Hepatocyte (in vitro differentiated cells): ENCODE results near the gene KCTD19. TPM values are rescaled to one million over a fixed set of nuclear protein-coding genes. Genes with fewer than 3 reads are reported as not detected.
"Not testable (repeated sequence)": the region's sequence is repeated elsewhere in the genome, so short reads cannot be mapped to it uniquely, and the experiment has no call there.

Experiments
- DNase-seq: peaks from one replicate; pipeline ENCODE4 v3.0.0-alpha.2; 2016; ENCODE audit warnings: low spot score
- H2AFZ ChIP-seq: fragments of 200-600 bp; sonication (generic); 2 replicates; pipeline ENCODE4 v1.6.0; 2016; ENCODE audit warnings: antibody characterized with exemption, mild to moderate bottlenecking
- H3K27ac ChIP-seq: fragments of 200-600 bp; sonication (generic); 2 replicates; pipeline ENCODE4 v1.5.1; 2016; ENCODE audit warnings: mild to moderate bottlenecking
- H3K27me3 ChIP-seq: fragments of 200-600 bp; sonication (generic); 2 replicates; pipeline ENCODE4 v1.6.1; 2016
- H3K36me3 ChIP-seq: fragments of 200-600 bp; sonication (generic); replicated peaks from 2 replicates; pipeline ENCODE4 v1.5.1; 2016; ENCODE audit warnings: low read depth; ENCODE audit not compliant: insufficient read depth
- H3K4me1 ChIP-seq: fragments of 200-600 bp; sonication (generic); 2 replicates; pipeline ENCODE4 v1.5.1; 2016; ENCODE audit warnings: mild to moderate bottlenecking, moderate library complexity; ENCODE audit not compliant: insufficient read depth
- H3K4me2 ChIP-seq: fragments of 200-600 bp; sonication (generic); 2 replicates; pipeline ENCODE4 v1.6.0; 2016
- H3K4me3 ChIP-seq: fragments of 200-600 bp; sonication (generic); 2 replicates; pipeline ENCODE4 v1.5.1; 2016; ENCODE audit warnings: mild to moderate bottlenecking
- H3K79me2 ChIP-seq: fragments of 200-600 bp; sonication (generic); 2 replicates; pipeline ENCODE4 v1.6.0; 2017; ENCODE audit warnings: mild to moderate bottlenecking
- H3K9me2 ChIP-seq: fragments of 200-600 bp; sonication (generic); replicated peaks from 2 replicates; pipeline ENCODE4 v1.6.0; 2017; ENCODE audit warnings: mild to moderate bottlenecking; ENCODE audit not compliant: insufficient read depth
- H3K9me3 ChIP-seq: fragments of 200-600 bp; sonication (generic); 2 replicates; pipeline ENCODE4 v1.5.1; 2016; ENCODE audit warnings: low read depth, mild to moderate bottlenecking
- H4K20me1 ChIP-seq: fragments of 200-600 bp; sonication (generic); 2 replicates; pipeline ENCODE4 v1.6.0; 2016; ENCODE audit warnings: mild to moderate bottlenecking; ENCODE audit not compliant: insufficient read depth, poor library complexity, severe bottlenecking
- EZH2 ChIP-seq: fragments of 200-600 bp; sonication (generic); IDR thresholded peaks from 2 replicates; pipeline ENCODE4 v1.6.1; 2016; ENCODE audit warnings: antibody characterized with exemption, mild to moderate bottlenecking, borderline replicate concordance
- EZH2phosphoT487 ChIP-seq: fragments of 200-600 bp; sonication (generic); IDR thresholded peaks from one replicate; pipeline ENCODE4 v1.6.1; 2018; ENCODE audit warnings: antibody characterized with exemption, mild to moderate bottlenecking, low read depth, moderate library complexity; ENCODE audit not compliant: unreplicated experiment, severe bottlenecking
- WGBS: methylation state at CpG from one replicate; pipeline ENCODE4 v1.1.6; 2016; ENCODE audit warnings: low lambda C conversion rate; ENCODE audit errors: missing lambda C conversion rate; 5-methylcytosine and 5-hydroxymethylcytosine counted together
- polyA plus RNA-seq: library from polyadenylated mRNA; unstranded; fragments of >200 nt; fragmentation: Nextera tagmentation; extraction: Ambion mirVana; gene quantifications from 2 replicates; pipeline ENCODE4 v1.2.1, GENCODE V29; 2016
- total RNA-seq: library from RNA; depleted of rRNA; stranded (reverse); fragments of >200 nt; gene quantifications from 2 replicates; pipeline ENCODE4 v1.2.3, GENCODE V29; 2014
- TF ChIP-seq, protein P1 (sequence below): fragments of 200-600 bp; sonication (generic); IDR thresholded peaks from 2 replicates; pipeline ENCODE4 v1.5.1; 2016; ENCODE audit warnings: antibody characterized with exemption, mild to moderate bottlenecking; ENCODE audit not compliant: poor library complexity

Gene KCTD19
- not detected in 2 replicates for total RNA-seq
- polyA plus RNA-seq: not detected in 2 replicates

GRCh38 chr16:67326472-67327309 lies at the start of gene KCTD19, which contains the start of gene LRRC36:
Gene KCTD19, minus strand, starts transcription at chr16:67326741. Its CDS starts 34 bp downstream, at chr16:67326707.
Gene LRRC36, plus strand, starts transcription at chr16:67326815. Its CDS starts 48 bp downstream, at chr16:67326863.
- Histone ChIP-seq H3K79me2 (no peaks in the 10 kb centered on the region), H3K4me2 (peak within 1 kb of the TSS; percentile 96), H3K9me3 (no peaks in the 10 kb centered on the region), H3K4me1 (peaks cover 3% of the 10 kb centered on the region), H3K27me3 (peaks cover 14% of the 10 kb centered on the region), H4K20me1 (no peaks in the 10 kb centered on the region), H3K27ac (no peak within 1 kb of the TSS), H2AFZ (peak within 1 kb of the TSS; percentile 94), H3K4me3 (peak within 1 kb of the TSS; percentile 49), H3K9me2 (no peaks in the 10 kb centered on the region), H3K36me3 (no peaks in the 10 kb centered on the region)
- peak; percentile 80 for DNase-seq
- TF ChIP-seq EZH2phosphoT487: no peak
- TF ChIP-seq EZH2: no peak
- TF ChIP-seq, protein P1, sequence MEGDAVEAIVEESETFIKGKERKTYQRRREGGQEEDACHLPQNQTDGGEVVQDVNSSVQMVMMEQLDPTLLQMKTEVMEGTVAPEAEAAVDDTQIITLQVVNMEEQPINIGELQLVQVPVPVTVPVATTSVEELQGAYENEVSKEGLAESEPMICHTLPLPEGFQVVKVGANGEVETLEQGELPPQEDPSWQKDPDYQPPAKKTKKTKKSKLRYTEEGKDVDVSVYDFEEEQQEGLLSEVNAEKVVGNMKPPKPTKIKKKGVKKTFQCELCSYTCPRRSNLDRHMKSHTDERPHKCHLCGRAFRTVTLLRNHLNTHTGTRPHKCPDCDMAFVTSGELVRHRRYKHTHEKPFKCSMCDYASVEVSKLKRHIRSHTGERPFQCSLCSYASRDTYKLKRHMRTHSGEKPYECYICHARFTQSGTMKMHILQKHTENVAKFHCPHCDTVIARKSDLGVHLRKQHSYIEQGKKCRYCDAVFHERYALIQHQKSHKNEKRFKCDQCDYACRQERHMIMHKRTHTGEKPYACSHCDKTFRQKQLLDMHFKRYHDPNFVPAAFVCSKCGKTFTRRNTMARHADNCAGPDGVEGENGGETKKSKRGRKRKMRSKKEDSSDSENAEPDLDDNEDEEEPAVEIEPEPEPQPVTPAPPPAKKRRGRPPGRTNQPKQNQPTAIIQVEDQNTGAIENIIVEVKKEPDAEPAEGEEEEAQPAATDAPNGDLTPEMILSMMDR: peak; percentile 54
- 8% methylated on average over 34 of the region's 61 CpGs for WGBS

DNA sequence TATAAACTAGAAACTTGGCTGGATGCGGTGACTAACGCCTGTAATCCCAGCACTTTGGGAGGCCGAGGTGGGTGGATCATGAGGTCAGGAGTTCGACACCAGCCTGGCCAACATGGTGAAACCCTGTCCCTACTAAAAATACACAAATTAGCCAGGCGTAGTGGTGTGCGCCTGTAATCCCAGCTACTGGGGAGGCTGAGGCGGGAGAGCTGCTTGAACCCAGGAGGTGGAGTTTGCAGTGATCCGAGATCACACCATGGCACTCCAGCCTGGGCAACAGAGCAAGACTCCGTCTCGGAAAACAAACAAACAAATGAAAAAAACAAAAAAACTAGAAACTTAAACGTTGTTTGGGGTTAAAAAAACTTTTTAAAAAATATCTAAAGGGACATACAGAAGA lies 49.5 kb upstream of the KCTD19 start:
- H3K36me3 ChIP-seq, H2AFZ ChIP-seq, H3K4me3 ChIP-seq, H3K79me2 ChIP-seq, H4K20me1 ChIP-seq, H3K27ac ChIP-seq, DNase-seq, H3K27me3 ChIP-seq, H3K4me1 ChIP-seq, H3K9me2 ChIP-seq, H3K9me3 ChIP-seq, H3K4me2 ChIP-seq: not testable (repeated sequence)
- WGBS: 92% methylated on average over 11 of the region's 11 CpGs

DNA sequence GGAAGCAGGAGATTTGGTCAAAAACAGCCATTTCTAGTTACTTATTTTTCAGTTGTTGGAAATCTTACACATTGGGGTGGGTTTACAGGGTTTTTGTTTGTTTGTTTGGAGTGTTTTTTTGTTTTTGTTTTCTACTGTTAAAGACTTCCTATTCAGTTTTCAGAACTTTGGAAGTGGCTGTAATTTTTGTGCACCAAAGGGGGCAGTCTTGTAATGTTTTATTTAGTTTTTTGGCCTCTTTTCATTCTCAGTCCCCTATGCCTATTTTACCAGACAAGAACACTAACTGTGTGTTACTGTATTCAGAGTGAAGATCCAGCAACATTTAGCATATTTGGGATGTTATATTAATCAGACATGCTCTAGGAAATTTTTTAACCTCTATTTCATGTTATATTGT lies 46.1 kb upstream of the KCTD19 start:
- Histone ChIP-seq H3K36me3 (no peaks in the 10 kb centered on the region), H3K27me3 (peaks cover 9% of the 10 kb centered on the region), H4K20me1 (no peaks in the 10 kb centered on the region), H3K4me3 (no peak overlapping the region), H3K4me2 (no peak overlapping the region), H2AFZ (no peak overlapping the region), H3K27ac (no peak overlapping the region), H3K79me2 (no peaks in the 10 kb centered on the region), H3K9me3 (no peaks in the 10 kb centered on the region), H3K4me1 (no peaks in the 10 kb centered on the region), H3K9me2 (no peaks in the 10 kb centered on the region)
- no peak for DNase-seq
- no peak for TF ChIP-seq EZH2phosphoT487
- TF ChIP-seq, protein P1: peak; percentile 43

- no peaks in the 10 kb centered on the region for H3K36me3 ChIP-seq
- no peaks in the 10 kb centered on the region for H3K9me2 ChIP-seq
- no peaks in the 10 kb centered on the region for H3K4me1 ChIP-seq
- H2AFZ ChIP-seq: no peak overlapping the region
- no peaks in the 10 kb centered on the region for H4K20me1 ChIP-seq
- 81% methylated on average over 4 of the region's 4 CpGs for WGBS
- H3K79me2 ChIP-seq: no peaks in the 10 kb centered on the region
- H3K27me3 ChIP-seq: peaks cover 9% of the 10 kb centered on the region
- DNase-seq: no peak
- no peaks in the 10 kb centered on the region for H3K9me3 ChIP-seq
- H3K4me3 ChIP-seq: no peak overlapping the region
- TF ChIP-seq, protein P1: no peak
- peak overlapping the region; percentile 54 for H3K27ac ChIP-seq
- H3K4me2 ChIP-seq: no peak overlapping the region
Measured at GRCh38 chr16:67370661-67371060, 44.1 kb upstream of the KCTD19 start.
